ENCODE data around the gene SMIM10L2A.
"Not testable (repeated sequence)": the region's sequence is repeated elsewhere in the genome, so short reads cannot be mapped to it uniquely, and the experiment has no call there.

SMIM10L2A gene

GRCh38 chrX:135421932-135422809, at the start of gene SMIM10L2A:
SMIM10L2A (plus strand) TSS chrX:135421944; CDS start chrX:135422132, 188 bp downstream.
- DNase-seq (ENCODE audit: low read depth in 2 of 2), result no peak

GRCh38 chrX:135373357-135373756, 48.4 kb upstream of the SMIM10L2A start:
- DNase-seq (ENCODE audit: low read depth in 2 of 2), result no peak

- DNase-seq (ENCODE audit: low read depth in 2 of 2), result no peak
Observed at GRCh38 chrX:135382260-135382659, 39.5 kb upstream of the SMIM10L2A start.

- DNase-seq (ENCODE audit: low read depth in 2 of 2), result no peak
Observed at GRCh38 chrX:135383249-135383648, 38.5 kb upstream of the SMIM10L2A start.

GRCh38 chrX:135384161-135384836, 37.4 kb upstream of the SMIM10L2A start:
- no peak for DNase-seq (ENCODE audit: low read depth in 2 of 2)

GRCh38 chrX:135388841-135389240, 32.9 kb upstream of the SMIM10L2A start:
- DNase-seq (ENCODE audit: low read depth in 2 of 2), result no peak

GRCh38 chrX:135389243-135389642, 32.5 kb upstream of the SMIM10L2A start:
- no peak for DNase-seq (ENCODE audit: low read depth in 2 of 2)

- DNase-seq (ENCODE audit: low read depth in 2 of 2), result no peak
Observed at GRCh38 chrX:135389717-135390116, 32.0 kb upstream of the SMIM10L2A start.

GRCh38 chrX:135391734-135392133, 30.0 kb upstream of the SMIM10L2A start:
- DNase-seq (ENCODE audit: low read depth in 2 of 2), result no peak

GRCh38 chrX:135393051-135393450, 28.7 kb upstream of the SMIM10L2A start:
- no peak for DNase-seq (ENCODE audit: low read depth in 2 of 2)

GRCh38 chrX:135395064-135395463, 26.7 kb upstream of the SMIM10L2A start:
- no peak for DNase-seq (ENCODE audit: low read depth in 2 of 2)

GRCh38 chrX:135396109-135396508, 25.6 kb upstream of the SMIM10L2A start:
- DNase-seq (ENCODE audit: low read depth in 2 of 2), result no peak

GRCh38 chrX:135396566-135396965, 25.2 kb upstream of the SMIM10L2A start:
- DNase-seq (ENCODE audit: low read depth in 2 of 2), result no peak

GRCh38 chrX:135397652-135398051, 24.1 kb upstream of the SMIM10L2A start:
- no peak for DNase-seq (ENCODE audit: low read depth in 2 of 2)

- DNase-seq (ENCODE audit: low read depth in 2 of 2), result no peak
Observed at GRCh38 chrX:135403374-135403773, 18.4 kb upstream of the SMIM10L2A start.

GRCh38 chrX:135406428-135406827, 15.3 kb upstream of the SMIM10L2A start:
- not testable (repeated sequence) for DNase-seq (ENCODE audit: low read depth in 2 of 2)

GRCh38 chrX:135408794-135409193, 12.9 kb upstream of the SMIM10L2A start:
- DNase-seq (ENCODE audit: low read depth in 2 of 2), result no peak

GRCh38 chrX:135410861-135411627, 10.7 kb upstream of the SMIM10L2A start:
- DNase-seq (ENCODE audit: low read depth in 2 of 2), result no peak

- no peak for DNase-seq (ENCODE audit: low read depth in 2 of 2)
Observed at GRCh38 chrX:135411893-135412292, 9.9 kb upstream of the SMIM10L2A start.

- no peak for DNase-seq (ENCODE audit: low read depth in 2 of 2)
Observed at GRCh38 chrX:135416546-135416945, 5.2 kb upstream of the SMIM10L2A start.

GRCh38 chrX:135420831-135421230, 913 bp upstream of the SMIM10L2A start:
- no peak for DNase-seq (ENCODE audit: low read depth in 2 of 2)

GRCh38 chrX:135421537-135421931, 210 bp upstream of the SMIM10L2A start:
- DNase-seq (ENCODE audit: low read depth in 2 of 2), result peak; percentile 66 to 67

All from stimulated activated CD4-positive, alpha-beta T cell treated with anti-CD3 and anti-CD28 coated beads, Interleukin-1b, Interleukin-23, amount 100 ng/mL, for 1 hour (primary cell).